Sigmoid colon (tissue), 4 donors: Measurements from ENCODE around the gene RNF25.

Source experiments
- CTCF ChIP-seq, 4 experiments: fragments of 450-650 bp in 3 of 4; fragments of 200-600 bp in 1 of 4; IDR thresholded peaks; one replicate each; pipeline ENCODE4 v1.5.1; 2016 to 2019; ENCODE audit warnings: antibody characterized with exemption in 4 of 4, mild to moderate bottlenecking in 3 of 4, moderate library complexity in 2 of 4
- EP300 ChIP-seq, 4 donors: sonication (generic); formaldehyde crosslinking; IDR thresholded peaks; one replicate each; pipeline ENCODE4 v1.6.1; 2017; ENCODE audit warnings: antibody characterized with exemption in 4 of 4
- POLR2A ChIP-seq, 2 donors: fragments of 450-650 bp; IDR thresholded peaks; one replicate each; pipeline ENCODE4 v1.6.1; 2016; ENCODE audit warnings: antibody characterized with exemption in 2 of 2, mild to moderate bottlenecking in 2 of 2, moderate library complexity in 2 of 2
- POLR2AphosphoS5 ChIP-seq, 4 donors: sonication (generic); formaldehyde crosslinking; IDR thresholded peaks; one replicate each; pipeline ENCODE4 v1.6.1; 2017; ENCODE audit warnings: antibody characterized with exemption in 4 of 4

GRCh38 chr2:218626369-218626768 is 45.4 kb downstream of the RNF25 start:
- TF ChIP-seq CTCF (IDR thresholded peaks at IDR 0.05): no peak
- TF ChIP-seq EP300 (IDR thresholded peaks at IDR 0.05): no peak
- TF ChIP-seq POLR2A (IDR thresholded peaks at IDR 0.05): no peak
- no peak for TF ChIP-seq POLR2AphosphoS5 (IDR thresholded peaks at IDR 0.05)
